NB4 (cell line): ENCODE data around the gene FHIT.

ENCODE experiments used
- MAX ChIP-seq: IDR thresholded peaks from 2 replicates; pipeline ENCODE4 v1.6.1; 2011; ENCODE audit warnings: low read depth, low read length
- MYC ChIP-seq: IDR thresholded peaks from 2 replicates; pipeline ENCODE4 v1.6.1; 2011; ENCODE audit warnings: low read depth, low read length
- POLR2A ChIP-seq: IDR thresholded peaks from 2 replicates; pipeline ENCODE4 v1.6.1; 2011; ENCODE audit warnings: mild to moderate bottlenecking; ENCODE audit not compliant: insufficient read length; ENCODE audit errors: extremely low read depth
- TF ChIP-seq, protein P1 (sequence below): IDR thresholded peaks from one replicate; pipeline ENCODE4 v1.5.1; 2012; ENCODE audit warnings: low read depth, low read length

- TF ChIP-seq, protein P1, sequence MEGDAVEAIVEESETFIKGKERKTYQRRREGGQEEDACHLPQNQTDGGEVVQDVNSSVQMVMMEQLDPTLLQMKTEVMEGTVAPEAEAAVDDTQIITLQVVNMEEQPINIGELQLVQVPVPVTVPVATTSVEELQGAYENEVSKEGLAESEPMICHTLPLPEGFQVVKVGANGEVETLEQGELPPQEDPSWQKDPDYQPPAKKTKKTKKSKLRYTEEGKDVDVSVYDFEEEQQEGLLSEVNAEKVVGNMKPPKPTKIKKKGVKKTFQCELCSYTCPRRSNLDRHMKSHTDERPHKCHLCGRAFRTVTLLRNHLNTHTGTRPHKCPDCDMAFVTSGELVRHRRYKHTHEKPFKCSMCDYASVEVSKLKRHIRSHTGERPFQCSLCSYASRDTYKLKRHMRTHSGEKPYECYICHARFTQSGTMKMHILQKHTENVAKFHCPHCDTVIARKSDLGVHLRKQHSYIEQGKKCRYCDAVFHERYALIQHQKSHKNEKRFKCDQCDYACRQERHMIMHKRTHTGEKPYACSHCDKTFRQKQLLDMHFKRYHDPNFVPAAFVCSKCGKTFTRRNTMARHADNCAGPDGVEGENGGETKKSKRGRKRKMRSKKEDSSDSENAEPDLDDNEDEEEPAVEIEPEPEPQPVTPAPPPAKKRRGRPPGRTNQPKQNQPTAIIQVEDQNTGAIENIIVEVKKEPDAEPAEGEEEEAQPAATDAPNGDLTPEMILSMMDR = no peak
- TF ChIP-seq POLR2A (no peak), MAX (no peak), MYC (no peak)
Observed at GRCh38 chr3:60933824-60934223, 317.4 kb downstream of the FHIT start.
